Measurements from ENCODE around the gene KCNQ5. TPM values are rescaled to one million over a fixed set of nuclear protein-coding genes. Genes with fewer than 3 reads are reported as not detected.

The KCNQ5 gene
- total RNA-seq, 1 experiment from 2014 or later, result not detected

DNA sequence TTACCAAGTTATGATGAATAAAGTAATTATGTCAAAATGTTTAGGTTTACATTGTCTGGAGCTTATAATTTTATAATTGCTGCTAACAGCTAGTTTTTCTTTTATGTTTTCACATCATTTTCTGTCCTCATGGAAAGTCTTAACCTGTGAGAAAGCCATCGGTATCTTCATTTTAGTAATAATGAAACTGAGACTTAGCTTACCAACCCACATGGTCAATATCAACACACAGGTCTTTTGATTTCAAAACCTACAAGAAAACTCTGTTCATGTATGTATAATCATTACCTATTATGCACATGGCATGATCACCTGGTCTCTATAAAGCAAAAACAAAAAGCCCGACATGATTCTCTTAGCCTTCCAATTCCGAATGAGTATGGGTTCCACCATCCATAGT lies 61.9 kb downstream of the KCNQ5 start:
- H3K79me2 ChIP-seq (ENCODE audit: insufficient read depth, low read length), result no peaks in the 10 kb centered on the region
- H3K27me3 ChIP-seq (ENCODE audit: insufficient read depth, low read length), result peaks cover 17% of the 10 kb centered on the region
- ATAC-seq (no peak), DNase-seq (ENCODE audit: low read depth, low spot score) (no peak)
- no peak overlapping the region for H2AFZ ChIP-seq (ENCODE audit: low read depth, low read length, poor library complexity, severe bottlenecking)
- intact Hi-C loops (cut with micrococcal nuclease), result no loop called here
- CTCF ChIA-PET, result no interaction called here
- RAD21 ChIA-PET (ENCODE audit: low non-redundant PET in 1 of 2, low total read pairs in 2 of 2, uncharacterized antibody in 2 of 2, unreplicated experiment in 2 of 2), result no interaction called here
- no peaks in the 10 kb centered on the region for H3K9me3 ChIP-seq (ENCODE audit: control insufficient read depth in 1 of 2, insufficient read depth in 1 of 2, low read depth in 1 of 2, low read length in 2 of 2)
- H3K36me3 ChIP-seq (ENCODE audit: control insufficient read depth in 1 of 2, insufficient read depth in 2 of 2, low read length in 2 of 2), result no peaks in the 10 kb centered on the region
- POLR2A ChIA-PET, result no interaction called here
- no peaks in the 10 kb centered on the region for H4K20me1 ChIP-seq (ENCODE audit: insufficient read depth)
- H3K9me2 ChIP-seq (ENCODE audit: insufficient read depth), result no peaks in the 10 kb centered on the region
- H3K4me1 ChIP-seq (ENCODE audit: control insufficient read depth in 1 of 2, insufficient read depth in 2 of 2, low read length in 2 of 2), result no peaks in the 10 kb centered on the region
- TF ChIP-seq REST (IDR thresholded peaks at IDR 0.05; ENCODE audit: low read depth) (no peak), SRF (IDR thresholded peaks at IDR 0.05; ENCODE audit: low read depth) (no peak), CTCF (IDR thresholded peaks at IDR 0.05 in 2 of 3, conservative IDR thresholded peaks at IDR 0.05 in 1 of 3; ENCODE audit: borderline replicate concordance in 1 of 3, insufficient read depth in 1 of 3, low read depth in 2 of 3, low read length in 2 of 3) (no peak), ATF3 (IDR thresholded peaks at IDR 0.05) (no peak), SIN3A (IDR thresholded peaks at IDR 0.05; ENCODE audit: low read depth) (no peak), EZH2 (IDR thresholded peaks at IDR 0.05) (no peak), TCF7L2 (IDR thresholded peaks at IDR 0.05; ENCODE audit: borderline replicate concordance, extremely low read depth, insufficient read depth, insufficient read length) (no peak), POLR2AphosphoS5 (IDR thresholded peaks at IDR 0.05; ENCODE audit: low read depth, low read length) (no peak), JUND (IDR thresholded peaks at IDR 0.05) (no peak), YY1 (IDR thresholded peaks at IDR 0.05; ENCODE audit: extremely low read depth, insufficient replicate concordance, low read depth, low read length) (no peak), EGR1 (IDR thresholded peaks at IDR 0.05; ENCODE audit: low read depth) (no peak)
- TF ChIP-seq, protein P1, sequence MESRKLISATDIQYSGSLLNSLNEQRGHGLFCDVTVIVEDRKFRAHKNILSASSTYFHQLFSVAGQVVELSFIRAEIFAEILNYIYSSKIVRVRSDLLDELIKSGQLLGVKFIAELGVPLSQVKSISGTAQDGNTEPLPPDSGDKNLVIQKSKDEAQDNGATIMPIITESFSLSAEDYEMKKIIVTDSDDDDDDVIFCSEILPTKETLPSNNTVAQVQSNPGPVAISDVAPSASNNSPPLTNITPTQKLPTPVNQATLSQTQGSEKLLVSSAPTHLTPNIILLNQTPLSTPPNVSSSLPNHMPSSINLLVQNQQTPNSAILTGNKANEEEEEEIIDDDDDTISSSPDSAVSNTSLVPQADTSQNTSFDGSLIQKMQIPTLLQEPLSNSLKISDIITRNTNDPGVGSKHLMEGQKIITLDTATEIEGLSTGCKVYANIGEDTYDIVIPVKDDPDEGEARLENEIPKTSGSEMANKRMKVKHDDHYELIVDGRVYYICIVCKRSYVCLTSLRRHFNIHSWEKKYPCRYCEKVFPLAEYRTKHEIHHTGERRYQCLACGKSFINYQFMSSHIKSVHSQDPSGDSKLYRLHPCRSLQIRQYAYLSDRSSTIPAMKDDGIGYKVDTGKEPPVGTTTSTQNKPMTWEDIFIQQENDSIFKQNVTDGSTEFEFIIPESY (IDR thresholded peaks at IDR 0.05; ENCODE audit: extremely low read depth, insufficient replicate concordance, low read length), result no peak
- H3K4me2 ChIP-seq (ENCODE audit: low read length), result no peak overlapping the region
- no peak overlapping the region for H3K4me3 ChIP-seq (replicated peaks in 1 of 2; ENCODE audit: low read depth in 1 of 2, low read length in 2 of 2)
- no peak overlapping the region for H3K9ac ChIP-seq (ENCODE audit: low read length)
- H3K27ac ChIP-seq (ENCODE audit: low read depth, low read length), result no peak overlapping the region
- no TSS peak for BruUV-seq (replicated peaks)

Data from HCT116 (cell line).